Transverse colon (tissue), 4 donors: ENCODE measurements around the gene HSPA8. TPM values are rescaled to one million over a fixed set of nuclear protein-coding genes. Genes with fewer than 3 reads are reported as not detected.

ENCODE experiments used
- DNase-seq: peaks from one replicate; pipeline ENCODE4 v3.0.0-alpha.2; 2019
- H3K27ac ChIP-seq, 4 donors: fragments of 200-600 bp; sonication (generic); 2 replicates each; pipeline ENCODE4 v1.5.1; 2016 to 2018; ENCODE audit warnings: inconsistent platforms in 4 of 4
- H3K27me3 ChIP-seq: fragments of 200-600 bp; sonication (generic); 2 replicates; pipeline ENCODE4 v1.5.1; 2017; ENCODE audit warnings: inconsistent platforms
- H3K36me3 ChIP-seq, 4 donors: fragments of 200-600 bp; sonication (generic); 2 replicates each; pipeline ENCODE4 v1.5.1; 2017 to 2019; ENCODE audit warnings: inconsistent platforms in 4 of 4
- H3K4me1 ChIP-seq, 4 donors: fragments of 200-600 bp; sonication (generic); 2 replicates each; pipeline ENCODE4 v1.5.1; 2017 to 2020; ENCODE audit warnings: inconsistent platforms in 4 of 4
- H3K4me3 ChIP-seq, 4 donors: fragments of 200-600 bp; sonication (generic); 1 replicate in 1 of 4; 2 replicates in 3 of 4; pipeline versions ENCODE4 v1.5.1 to v1.6.1; 2017 to 2019; ENCODE audit warnings: inconsistent platforms in 4 of 4
- H3K9me3 ChIP-seq, 2 donors: fragments of 200-600 bp; sonication (generic); 2 replicates each; pipeline ENCODE4 v1.5.1; 2017 to 2019; ENCODE audit warnings: inconsistent platforms in 2 of 2
- CTCF ChIP-seq, 5 experiments: fragments of 200-600 bp in 3 of 5; fragments of 450-650 bp in 2 of 5; sonication (generic) in 3 of 5; IDR thresholded peaks; 1 replicate in 2 of 5; 2 replicates in 3 of 5; pipeline ENCODE4 v1.5.1; 2016 to 2017; ENCODE audit warnings: antibody characterized with exemption in 5 of 5, inconsistent platforms in 3 of 5, mild to moderate bottlenecking in 2 of 5, moderate library complexity in 1 of 5
- EP300 ChIP-seq: sonication (generic); formaldehyde crosslinking; IDR thresholded peaks from one replicate; pipeline ENCODE4 v1.6.1; 2017; ENCODE audit warnings: antibody characterized with exemption, low read depth
- POLR2A ChIP-seq: fragments of 450-650 bp; IDR thresholded peaks from one replicate; pipeline ENCODE4 v1.6.1; 2016; ENCODE audit warnings: antibody characterized with exemption, mild to moderate bottlenecking, moderate library complexity
- POLR2AphosphoS5 ChIP-seq, 3 donors: sonication (generic); formaldehyde crosslinking; IDR thresholded peaks; one replicate each; pipeline ENCODE4 v1.6.1; 2016; ENCODE audit warnings: antibody characterized with exemption in 3 of 3
- WGBS, 2 donors: methylation state at CpG; one replicate each; pipeline ENCODE4 v1.1.5; 2018; ENCODE audit warnings: low coverage in 1 of 2; 5-methylcytosine and 5-hydroxymethylcytosine counted together
- in situ Hi-C, 4 donors: fragments of 200-750 bp; cut with MboI; loops; one replicate each; pipeline versions ENCODE4 v1.15.0 to v1.15.1; 2017; ENCODE audit warnings: low sequenced_read_pairs in 3 of 4, low pct_ligation_motif_present in 1 of 4, low pct_unique_long_range_greater_than_20kb in 1 of 4
- intact Hi-C: fragments of 100-400 bp; cut with DNase I; formaldehyde crosslinking; loops from one replicate; pipeline ENCODE4 v1.15.1; 2023; ENCODE audit warnings: low total_unique reads
- total RNA-seq, 4 donors: library from RNA; depleted of rRNA; stranded (reverse); fragments of >200 nt; gene quantifications; one replicate each; pipeline ENCODE4 v1.1.0, GENCODE V29; 2016

The HSPA8 gene
- total RNA-seq, 4 donors from 2014 or later = 183 to 783 (median 651) TPM

DNA sequence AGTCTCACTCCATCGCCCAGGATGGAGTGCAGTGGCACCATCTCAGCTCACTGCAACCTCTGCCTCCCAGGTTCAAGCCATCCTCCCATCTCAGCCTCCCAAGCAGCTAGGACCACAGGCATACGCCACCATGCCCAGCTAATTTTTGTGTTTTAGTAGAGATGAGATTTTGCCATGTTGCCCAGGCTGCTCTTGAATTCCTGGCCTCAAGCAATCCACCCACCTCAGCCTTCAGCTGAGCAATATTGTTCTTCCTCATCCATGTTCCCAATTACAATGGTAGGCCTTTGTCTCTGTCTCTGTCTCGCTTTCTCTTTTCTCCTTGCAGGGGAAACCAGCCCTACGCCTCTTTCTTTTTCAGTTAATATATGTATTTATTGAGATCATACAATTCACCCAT lies 10.3 kb downstream of the HSPA8 start:
- peaks cover 0 to 15% (median 3%) of the 10 kb centered on the region in 4 donors for H3K4me1 ChIP-seq
- intact Hi-C loops = no loop called here
- DNase-seq = no peak
- TF ChIP-seq EP300 = no peak
- TF ChIP-seq CTCF (IDR thresholded peaks at IDR 0.05) = no peak
- TF ChIP-seq POLR2AphosphoS5 (IDR thresholded peaks at IDR 0.05) = no peak
- no peak for TF ChIP-seq POLR2A
- H3K36me3 ChIP-seq = peaks cover 0 to 21% (median 6%) of the 10 kb centered on the region in 4 donors
- no peak overlapping the region for H3K4me3 ChIP-seq
- H3K27ac ChIP-seq = no peak overlapping the region
- H3K9me3 ChIP-seq = no peaks in the 10 kb centered on the region
- H3K27me3 ChIP-seq = no peaks in the 10 kb centered on the region
- WGBS, 2 donors = 95 to 96% methylated on average over 4 of the region's 4 CpGs
- in situ Hi-C loops = no loop called here

DNA sequence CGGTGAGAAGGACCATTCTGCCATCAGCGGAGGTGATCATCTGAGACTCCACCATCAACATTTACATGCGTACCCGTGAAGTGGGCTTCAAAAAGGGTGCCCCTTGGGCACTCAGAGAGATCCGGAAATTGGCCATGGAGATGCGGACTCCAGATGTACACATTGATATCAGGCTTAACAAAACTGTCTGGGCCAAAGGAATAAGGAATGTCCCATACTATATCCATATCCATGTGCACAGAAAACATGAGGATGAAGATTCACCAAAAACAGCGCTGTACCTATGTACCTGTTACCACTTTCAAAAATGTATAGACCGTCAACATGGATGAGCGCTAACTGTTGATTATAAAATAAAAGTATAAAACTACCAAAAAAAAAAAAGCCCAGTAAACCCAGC lies 10.8 kb downstream of the HSPA8 start:
- Histone ChIP-seq H3K27ac (no peak overlapping the region), H3K4me1 (peaks cover 0 to 10% (median 3%) of the 10 kb centered on the region in 4 donors), H3K9me3 (no peaks in the 10 kb centered on the region), H3K27me3 (no peaks in the 10 kb centered on the region), H3K4me3 (no peak overlapping the region), H3K36me3 (peaks cover 0 to 16% (median 4%) of the 10 kb centered on the region in 4 donors)
- intact Hi-C loops = no loop called here
- TF ChIP-seq CTCF (IDR thresholded peaks at IDR 0.05) = no peak
- TF ChIP-seq POLR2A = no peak
- no peak for TF ChIP-seq EP300
- TF ChIP-seq POLR2AphosphoS5 (IDR thresholded peaks at IDR 0.05) = no peak
- in situ Hi-C loops = no loop called here
- DNase-seq = no peak
- WGBS, 2 donors = 97 to 98% methylated on average over 9 of the region's 9 CpGs

- in situ Hi-C loops (loop anchor here in 2 of 4 donors (25.0 kb wide), 2 partner anchors 411 to 436 kb away; no protein-coding TSS in a partner anchor), intact Hi-C loops (no loop called here)
- Histone ChIP-seq H3K9me3 (no peaks in the 10 kb centered on the region), H3K27me3 (no peaks in the 10 kb centered on the region), H3K4me3 (no peak overlapping the region), H3K27ac (no peak overlapping the region), H3K36me3 (peaks cover 0 to 4% (median 0%) of the 10 kb centered on the region in 4 donors), H3K4me1 (no peaks in the 10 kb centered on the region)
- TF ChIP-seq POLR2AphosphoS5 (IDR thresholded peaks at IDR 0.05) = no peak
- no peak for TF ChIP-seq CTCF (IDR thresholded peaks at IDR 0.05)
- TF ChIP-seq EP300 = no peak
- no peak for DNase-seq
- 89 to 95% methylated on average over 3 of the region's 3 CpGs for WGBS, 2 donors
Measured at GRCh38 chr11:123047947-123048293, 14.0 kb downstream of the HSPA8 start.

DNA sequence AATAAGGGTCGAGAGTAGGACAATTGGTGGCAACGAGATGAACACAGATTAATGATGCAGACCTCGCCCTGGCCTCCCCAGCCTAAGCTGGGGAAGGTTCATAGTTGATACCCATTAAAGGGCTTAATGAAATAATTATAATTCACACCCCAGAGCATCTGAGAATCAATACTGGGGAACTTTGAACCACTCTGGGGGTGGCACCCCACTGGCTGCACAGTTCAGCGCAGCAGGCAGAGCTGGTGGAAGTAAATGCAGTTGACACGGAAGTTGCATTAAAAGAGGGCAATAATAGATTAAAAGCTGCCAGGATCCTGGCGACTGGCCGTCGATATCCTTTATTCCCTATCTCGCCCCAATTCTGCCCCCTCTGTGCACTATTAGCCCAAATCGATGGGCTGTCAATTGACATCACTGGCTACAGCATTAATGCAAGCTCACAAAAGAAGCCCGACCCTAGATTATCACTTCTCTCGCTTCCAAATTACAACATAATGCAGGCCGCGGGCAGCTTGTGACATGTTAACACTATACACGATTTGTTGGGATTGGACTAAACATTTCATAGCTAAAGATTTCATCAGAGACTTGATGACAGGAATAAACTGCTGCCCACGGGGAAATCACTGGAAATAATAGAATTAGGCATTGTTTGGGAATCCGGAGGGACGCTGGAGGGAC lies 14.5 kb downstream of the HSPA8 start:
- in situ Hi-C loops = loop anchor here in 2 of 4 donors (25.0 kb wide), 2 partner anchors 410 to 435 kb away; no protein-coding TSS in a partner anchor
- Histone ChIP-seq H3K4me1 (no peaks in the 10 kb centered on the region), H3K27me3 (no peaks in the 10 kb centered on the region), H3K4me3 (no peak overlapping the region), H3K27ac (no peak overlapping the region), H3K9me3 (no peaks in the 10 kb centered on the region), H3K36me3 (no peaks in the 10 kb centered on the region)
- DNase-seq = no peak
- TF ChIP-seq POLR2AphosphoS5 (IDR thresholded peaks at IDR 0.05) (no peak), EP300 (no peak), POLR2A (no peak), CTCF (IDR thresholded peaks at IDR 0.05) (no peak)
- WGBS, 2 donors = 82 to 83% methylated on average over 17 to 18 of the region's 18 CpGs
- intact Hi-C loops = no loop called here
